HTERT RPE-1 (cell line): ENCODE measurements around the gene DNAH12.
"Not testable (repeated sequence)": the region's sequence is repeated elsewhere in the genome, so short reads cannot be mapped to it uniquely, and the experiment has no call there.

Source experiments
- in situ Hi-C: fragments of 300-500 bp; cut with MboI; formaldehyde crosslinking; loops from 4 replicates; pipeline ENCODE4 v1.14.3; 2020; ENCODE audit warnings: low sequenced_read_pairs

The DNAH12 gene

GRCh38 chr3:57331078-57331610, 213.0 kb downstream of the DNAH12 start:
- in situ Hi-C loops, result no loop called here

DNA sequence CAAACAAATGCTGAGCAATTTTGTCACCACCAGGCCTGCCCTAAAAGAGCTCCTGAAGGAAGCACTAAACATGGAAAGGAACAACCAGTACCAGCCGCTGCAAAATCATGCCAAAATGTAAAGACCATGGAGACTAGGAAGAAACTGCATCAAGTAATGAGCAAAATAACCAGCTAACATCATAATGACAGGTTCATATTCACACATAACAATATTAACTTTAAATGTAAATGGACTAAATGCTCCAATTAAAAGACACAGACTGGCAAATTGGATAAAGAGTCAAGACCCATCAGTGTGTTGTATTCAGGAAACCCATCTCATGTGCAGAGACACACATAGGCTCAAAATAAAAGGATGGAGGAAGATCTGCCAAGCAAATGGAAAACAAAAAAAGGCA, 217.6 kb downstream of the DNAH12 start:
- in situ Hi-C loops, result not testable (repeated sequence)

GRCh38 chr3:57314204-57314603, 229.9 kb downstream of the DNAH12 start:
- in situ Hi-C loops, result no loop called here

GRCh38 chr3:57309769-57310360, 234.3 kb downstream of the DNAH12 start:
- in situ Hi-C loops, result no loop called here

- in situ Hi-C loops, result not testable (repeated sequence)
Measured at GRCh38 chr3:57303520-57303919, 240.6 kb downstream of the DNAH12 start.

GRCh38 chr3:57298041-57298440, 246.1 kb downstream of the DNAH12 start:
- in situ Hi-C loops, result no loop called here

DNA sequence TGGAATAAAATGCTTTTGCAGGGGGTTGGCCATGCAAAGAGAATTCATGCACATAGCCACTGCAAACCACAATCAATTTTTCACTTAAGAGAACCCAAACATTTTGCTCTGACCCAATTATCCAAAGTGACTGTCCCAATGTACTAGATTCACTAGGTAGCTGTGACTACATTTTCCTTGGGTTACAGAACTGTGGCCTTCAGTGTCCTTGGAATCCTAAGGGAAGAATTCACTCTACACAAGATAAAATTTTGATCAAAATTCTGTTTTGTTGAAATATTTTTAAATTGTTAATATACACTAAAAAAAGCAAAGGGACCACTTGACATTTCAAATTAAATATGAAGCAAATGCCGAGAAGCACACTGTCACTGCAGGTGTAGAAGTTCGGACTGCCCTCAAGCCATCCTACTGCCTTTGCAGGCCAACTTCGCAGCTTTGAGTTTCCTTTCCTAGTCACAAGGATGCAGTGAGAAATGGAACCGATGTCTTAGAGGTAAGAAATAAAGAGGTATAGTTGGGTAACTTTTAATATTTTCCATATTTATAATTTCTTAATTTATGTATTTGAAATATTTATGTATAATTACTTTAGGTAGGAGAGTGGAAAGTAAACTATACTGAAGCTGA, 251.1 kb downstream of the DNAH12 start:
- in situ Hi-C loops, result no loop called here

DNA sequence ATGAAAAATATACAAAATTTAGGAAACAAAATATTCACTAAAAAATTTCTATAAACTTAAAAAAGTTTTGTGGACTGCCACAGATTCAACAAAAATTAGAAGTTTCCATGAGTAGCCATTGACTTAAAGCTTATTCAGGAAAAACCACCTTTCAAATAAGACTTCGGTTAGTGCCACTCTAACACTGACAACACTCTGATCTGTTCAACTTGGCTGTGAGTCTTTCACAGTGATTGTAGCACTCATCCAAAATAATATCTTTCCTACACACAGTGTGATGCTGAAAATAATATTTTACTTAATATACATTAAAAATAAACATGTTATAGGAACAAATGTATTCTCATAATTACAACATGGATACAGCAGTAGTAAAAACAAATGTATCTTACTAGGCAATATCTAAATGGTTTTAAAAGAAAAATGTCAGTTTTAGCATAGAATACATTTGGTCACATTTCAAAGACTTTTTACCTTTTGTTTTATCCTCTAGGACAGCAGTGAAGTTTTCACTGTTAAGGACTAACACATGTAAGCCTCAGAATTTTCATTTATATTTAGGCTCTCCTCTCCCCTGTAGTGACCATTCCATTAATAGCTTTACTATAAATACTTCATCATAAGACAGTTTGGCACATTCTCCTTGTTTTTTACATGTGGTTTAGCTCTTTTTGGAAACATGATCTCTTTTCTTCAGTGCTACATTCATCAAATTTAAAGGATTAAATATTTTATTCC, 251.8 kb downstream of the DNAH12 start, which contains the start of gene ASB14:
TSS of gene ASB14 (minus strand) at position 527 of the 738 bp plus-strand sequence. CDS start 652 bp downstream, outside the sequence.
- in situ Hi-C loops, result no loop called here

- in situ Hi-C loops, result no loop called here
Measured at GRCh38 chr3:57288403-57288802, 255.7 kb downstream of the DNAH12 start.

GRCh38 chr3:57287205-57287604, 256.9 kb downstream of the DNAH12 start:
- in situ Hi-C loops, result no loop called here

DNA sequence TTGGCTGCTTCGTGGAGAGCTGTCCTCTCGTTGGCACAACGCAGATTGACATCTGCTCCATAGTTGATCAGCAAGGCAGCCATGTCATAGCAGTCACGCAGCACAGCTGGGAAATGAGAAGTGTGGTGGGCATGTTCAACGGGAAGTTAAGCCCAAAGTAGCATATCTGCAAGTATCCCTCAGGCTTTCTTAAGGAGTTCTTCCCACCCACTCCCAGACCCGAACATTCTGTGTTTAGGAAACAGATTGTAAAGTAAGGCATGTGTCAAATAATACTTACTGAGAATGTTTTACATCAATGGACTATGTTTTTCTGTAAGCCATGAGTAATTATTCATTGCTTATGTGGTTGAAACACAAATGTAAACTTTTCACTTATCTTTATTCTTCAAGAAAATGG, 260.8 kb downstream of the DNAH12 start:
- in situ Hi-C loops, result no loop called here

- in situ Hi-C loops, result no loop called here
Measured at GRCh38 chr3:57281715-57282114, 262.4 kb downstream of the DNAH12 start.

GRCh38 chr3:57279685-57280084, 264.5 kb downstream of the DNAH12 start:
- in situ Hi-C loops, result no loop called here

- in situ Hi-C loops, result no loop called here
Measured at GRCh38 chr3:57278237-57278636, 265.9 kb downstream of the DNAH12 start.

GRCh38 chr3:57275393-57275792, 268.8 kb downstream of the DNAH12 start:
- in situ Hi-C loops, result no loop called here

DNA sequence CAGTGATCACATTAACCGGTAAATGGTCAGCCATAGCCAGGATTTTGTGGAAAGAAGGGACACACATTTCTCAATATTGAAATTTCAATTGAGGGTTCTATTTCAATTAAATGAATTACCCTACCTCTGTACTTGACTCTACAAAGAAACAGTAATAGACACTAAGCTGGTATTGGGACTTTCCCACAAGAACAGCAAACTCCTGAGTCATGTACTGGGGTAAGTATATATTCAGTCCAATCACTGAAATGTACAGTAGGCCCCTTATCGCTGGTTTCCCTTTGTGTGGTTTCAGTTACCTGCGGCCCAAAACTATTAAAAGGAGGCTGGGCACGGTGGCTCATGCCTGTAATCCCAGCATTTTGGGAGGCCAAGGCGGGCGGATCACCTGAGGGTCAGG, 269.3 kb downstream of the DNAH12 start:
- in situ Hi-C loops, result no loop called here

DNA sequence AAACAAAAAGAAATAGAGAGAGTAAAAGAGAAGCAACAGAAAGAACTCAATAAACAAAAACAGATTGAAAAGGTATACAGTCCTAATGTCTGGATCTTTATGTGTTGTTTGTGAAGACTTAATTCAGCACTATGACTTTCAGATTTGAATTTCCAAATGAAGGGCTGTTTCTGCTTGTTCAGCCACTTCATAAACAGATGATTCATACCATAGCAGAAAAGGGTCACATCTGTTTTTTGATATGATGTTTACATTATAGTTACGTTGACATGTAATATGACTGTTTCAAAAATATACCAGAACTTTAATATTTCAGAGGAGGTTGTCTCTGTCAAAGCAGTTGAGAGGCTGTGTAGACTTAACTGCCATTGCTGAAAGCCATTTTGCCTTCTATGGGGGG, 275.7 kb downstream of the DNAH12 start:
- in situ Hi-C loops, result no loop called here

DNA sequence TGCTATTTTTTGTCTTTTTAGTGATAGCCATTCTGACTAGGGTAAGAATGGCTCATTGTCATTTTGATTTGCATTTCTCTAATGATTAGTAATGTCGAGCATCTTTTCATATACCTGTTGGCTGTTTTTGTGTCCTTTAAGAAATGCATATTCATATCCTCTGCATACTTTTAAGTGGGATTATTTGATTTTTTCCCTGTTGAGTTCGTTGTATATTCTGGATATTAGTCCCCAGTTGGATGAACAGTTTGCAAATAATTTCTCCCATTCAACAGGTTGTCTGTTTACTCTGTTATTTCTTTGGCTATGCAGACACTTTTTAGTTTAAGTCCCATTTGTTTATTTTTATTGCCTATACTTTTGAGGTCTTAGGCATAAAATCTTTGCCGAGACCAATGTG, 282.2 kb downstream of the DNAH12 start:
- in situ Hi-C loops, result no loop called here

- in situ Hi-C loops, result no loop called here
Measured at GRCh38 chr3:57261119-57261518, 283.0 kb downstream of the DNAH12 start.

DNA sequence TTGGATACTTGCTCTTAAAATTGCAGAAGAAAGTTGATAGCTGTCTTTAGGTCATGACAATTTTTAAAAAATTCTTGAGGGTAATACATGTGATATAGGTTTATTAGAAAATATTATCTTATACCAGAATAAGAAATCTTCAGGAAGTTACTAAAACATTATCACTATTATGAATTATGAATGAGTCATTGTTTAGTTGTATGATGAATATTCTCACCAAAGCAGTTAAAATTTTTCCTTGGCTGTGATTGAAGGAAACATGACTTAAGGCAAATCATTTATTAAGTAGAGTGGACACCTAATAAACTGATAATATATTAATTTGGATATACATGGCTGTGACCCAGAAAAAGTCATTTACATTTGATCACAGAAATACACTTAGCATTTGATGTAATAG, 286.5 kb downstream of the DNAH12 start:
- in situ Hi-C loops, result no loop called here

- in situ Hi-C loops, result no loop called here
Measured at GRCh38 chr3:57256844-57257243, 287.3 kb downstream of the DNAH12 start.

DNA sequence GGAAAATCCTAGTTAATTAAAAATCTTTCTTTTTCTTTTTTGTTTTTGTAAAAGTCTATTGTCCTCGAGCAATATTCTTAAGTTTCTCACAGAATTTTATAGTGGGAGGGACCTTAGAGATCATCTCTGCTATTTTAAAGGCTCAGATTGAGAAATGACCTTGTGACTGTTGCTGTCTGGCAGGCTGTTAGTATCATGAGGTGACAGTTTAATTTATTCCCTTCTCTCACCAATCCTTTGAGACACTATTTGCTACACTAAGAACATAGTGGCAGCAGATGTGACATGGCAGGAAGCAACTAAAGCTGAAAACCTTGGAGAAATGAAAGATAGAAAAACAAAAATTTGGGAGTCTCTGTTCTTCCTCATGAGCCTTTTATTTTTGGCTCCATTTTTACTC, 291.7 kb downstream of the DNAH12 start:
- in situ Hi-C loops, result no loop called here
